ENCODE data around the gene CNTNAP3. TPM values are rescaled to one million over a fixed set of nuclear protein-coding genes. Genes with fewer than 3 reads are reported as not detected.
"Not testable (repeated sequence)": the region's sequence is repeated elsewhere in the genome, so short reads cannot be mapped to it uniquely, and the experiment has no call there.

The CNTNAP3 gene
- polyA plus RNA-seq, 1 donor = 6.6 TPM

GRCh38 chr9:39073537-39073936 is 214.4 kb downstream of the CNTNAP3 start:
- not testable (repeated sequence) for DNase-seq

DNA sequence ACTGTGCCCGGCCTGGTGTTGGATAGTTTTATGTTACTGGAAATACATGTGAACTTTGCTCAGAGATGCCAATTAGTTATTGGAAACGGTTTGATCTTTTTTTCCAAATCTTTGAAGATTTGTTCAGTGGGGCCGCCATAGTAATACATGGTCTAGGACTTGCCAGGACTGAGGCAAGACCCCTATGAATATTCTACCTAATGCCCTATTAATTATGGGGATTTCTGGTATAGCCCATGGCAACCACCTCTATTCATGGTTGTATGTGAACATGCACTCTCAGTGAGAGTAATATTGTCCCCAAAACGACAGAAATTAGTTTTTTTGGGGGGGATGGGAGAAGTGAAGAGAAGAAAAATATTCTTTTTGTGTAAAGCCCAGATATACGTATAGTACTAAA is 220.3 kb downstream of the CNTNAP3 start:
- DNase-seq = not testable (repeated sequence)

- DNase-seq = not testable (repeated sequence)
Measured at GRCh38 chr9:39062966-39063365, 225.0 kb downstream of the CNTNAP3 start.

GRCh38 chr9:39054453-39054852 is 233.5 kb downstream of the CNTNAP3 start:
- not testable (repeated sequence) for DNase-seq

DNA sequence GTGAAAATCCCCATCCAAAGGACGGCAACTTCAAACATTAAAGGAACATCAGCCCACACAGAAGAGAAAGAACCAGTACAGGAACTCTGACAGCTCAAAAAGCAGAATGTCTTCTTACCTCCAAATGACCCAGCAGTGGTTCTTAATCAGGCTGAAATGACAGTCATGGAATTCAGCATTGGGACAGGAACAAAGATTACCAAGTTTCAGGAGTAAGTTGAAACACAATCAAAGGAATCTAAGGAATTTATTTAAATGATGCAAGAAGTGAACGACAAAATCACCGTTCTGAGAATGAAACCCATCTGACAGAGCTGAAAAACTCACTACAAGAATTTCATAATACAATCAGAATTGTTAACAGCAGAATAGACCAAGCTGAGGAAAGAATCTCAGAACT is 241.1 kb downstream of the CNTNAP3 start:
- not testable (repeated sequence) for DNase-seq

GRCh38 chr9:39042352-39042803 is 245.6 kb downstream of the CNTNAP3 start:
- not testable (repeated sequence) for DNase-seq

DNA sequence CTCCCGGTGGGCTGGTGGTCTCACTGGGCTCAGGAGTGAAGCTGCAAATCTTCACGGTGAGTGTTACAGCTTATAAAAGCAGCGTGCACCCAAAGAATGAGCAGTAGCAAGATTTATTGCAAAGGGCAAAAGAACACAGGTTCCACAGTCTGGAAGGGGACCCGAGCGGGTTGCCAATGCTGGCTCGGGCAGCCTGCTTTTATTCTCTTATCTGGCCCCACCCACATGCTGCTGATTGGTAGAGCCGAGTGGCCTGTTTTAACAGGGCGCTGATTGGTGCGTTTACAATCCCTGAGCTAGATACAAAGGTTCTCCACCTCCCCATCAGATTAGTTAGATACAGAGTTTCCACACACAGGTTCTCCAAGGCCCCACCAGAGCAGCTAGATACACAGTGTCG is 246.2 kb downstream of the CNTNAP3 start:
- DNase-seq = not testable (repeated sequence)

GRCh38 chr9:39039148-39039547 is 248.8 kb downstream of the CNTNAP3 start:
- not testable (repeated sequence) for DNase-seq

DNA sequence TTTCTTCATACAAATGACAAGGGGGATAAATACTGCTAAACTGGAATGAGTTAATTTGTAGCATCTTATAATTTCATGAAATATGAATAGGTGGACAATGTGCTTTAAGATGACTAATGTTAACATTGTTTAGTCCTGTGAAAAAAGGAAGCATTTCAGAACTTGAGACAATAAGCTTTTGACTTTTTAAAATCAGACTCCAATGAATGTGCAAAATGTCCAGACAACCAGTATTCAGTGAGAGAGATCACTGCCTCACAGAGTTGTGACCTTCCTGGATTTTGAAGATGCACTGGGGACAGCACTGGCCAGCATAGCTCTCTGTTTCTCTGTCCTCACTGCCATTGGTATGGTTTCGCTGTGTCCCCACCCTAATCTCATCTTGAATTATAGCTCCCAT is 249.7 kb downstream of the CNTNAP3 start:
- DNase-seq = not testable (repeated sequence)

DNA sequence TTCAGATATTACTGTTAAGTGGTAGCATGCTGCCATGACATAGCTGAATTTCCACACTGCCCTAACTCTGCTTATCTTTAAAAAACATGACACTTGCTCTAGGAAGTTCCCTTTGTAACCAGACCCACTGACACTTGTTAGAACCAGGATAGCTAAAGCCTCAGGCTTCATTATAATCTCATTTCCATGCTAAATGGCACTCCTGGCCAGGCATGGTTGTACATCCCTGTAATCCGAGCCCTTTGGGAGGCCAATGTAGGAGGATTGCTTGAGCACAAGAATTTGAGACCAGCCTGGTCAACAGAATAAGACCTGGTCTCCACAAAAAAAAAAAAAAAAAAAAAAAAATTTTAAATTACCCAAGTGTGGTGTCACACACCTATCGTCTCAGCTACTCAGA is 254.1 kb downstream of the CNTNAP3 start:
- DNase-seq = not testable (repeated sequence)

DNA sequence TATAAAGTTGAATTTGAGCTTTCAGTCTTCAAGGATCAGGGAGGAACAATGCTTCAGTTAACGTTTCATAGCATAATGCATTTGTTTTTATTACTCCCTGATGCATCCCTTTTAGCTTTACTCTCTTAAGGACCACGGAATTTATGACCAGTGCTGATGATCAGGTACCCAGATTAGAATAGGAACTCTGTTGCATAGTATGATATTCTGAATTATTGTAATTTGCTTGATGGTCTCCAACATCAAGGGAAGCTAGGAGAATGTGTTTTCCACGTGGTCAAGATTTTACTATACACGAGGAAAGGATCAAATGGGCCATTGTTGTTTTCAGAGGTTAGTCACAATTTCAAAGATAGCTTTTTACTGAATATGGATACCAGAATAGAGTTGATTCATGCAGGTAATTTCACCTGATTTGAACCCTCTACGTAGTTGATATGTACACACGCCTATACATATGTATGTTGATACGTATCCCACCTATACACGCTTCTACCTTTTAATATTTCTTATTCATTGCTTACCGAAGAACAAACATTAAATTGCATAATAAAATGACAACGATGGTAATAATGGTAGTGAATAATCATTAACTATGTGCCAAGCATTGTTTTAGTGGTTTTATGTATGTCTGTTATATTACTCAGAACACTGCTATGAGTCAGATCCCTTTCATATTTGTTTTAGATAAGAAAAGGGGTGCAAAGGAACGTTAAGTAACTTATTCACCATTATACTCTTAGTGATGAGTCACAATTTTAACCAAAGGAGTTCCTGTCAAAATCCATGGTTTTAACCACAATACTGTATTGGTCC is 257.6 kb downstream of the CNTNAP3 start:
- DNase-seq = not testable (repeated sequence)

DNA sequence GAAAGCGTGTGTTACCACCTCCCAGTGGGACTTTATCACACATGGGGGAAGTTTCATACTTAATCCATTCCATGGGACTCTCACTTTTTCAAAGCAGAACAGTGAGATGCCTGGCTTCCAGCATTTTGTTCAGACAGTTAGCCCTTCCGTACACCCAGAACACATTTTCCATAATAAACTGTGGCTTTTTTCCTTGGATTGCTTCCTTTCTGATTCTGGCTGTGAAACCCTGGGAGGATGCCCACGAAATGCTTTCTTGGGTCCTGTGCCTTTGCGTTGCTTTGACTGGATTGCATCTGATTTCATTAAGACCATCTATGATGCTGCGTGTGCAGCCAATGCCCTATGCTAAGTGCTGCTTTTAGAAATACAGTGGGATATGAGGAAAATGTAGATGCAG is 259.1 kb downstream of the CNTNAP3 start:
- not testable (repeated sequence) for DNase-seq

DNA sequence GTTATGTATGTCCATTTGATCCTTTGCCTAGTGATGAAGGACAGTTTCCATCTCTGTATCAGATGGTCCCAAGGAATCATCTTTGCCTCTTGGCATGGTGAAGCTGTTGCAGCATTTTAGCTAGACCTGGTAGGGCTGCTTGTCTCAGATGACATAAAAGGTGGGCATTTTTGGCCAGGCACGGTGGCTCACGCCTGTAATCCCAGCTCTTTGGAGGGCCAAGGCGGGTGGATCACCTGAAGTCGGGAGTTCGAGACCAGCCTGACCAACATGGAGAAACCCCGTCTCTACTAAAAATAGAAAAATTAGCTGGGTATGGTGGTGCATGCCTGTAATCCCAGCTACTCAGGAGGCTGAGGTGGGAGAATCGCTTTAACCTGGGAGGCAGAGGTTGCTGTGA is 259.8 kb downstream of the CNTNAP3 start:
- not testable (repeated sequence) for DNase-seq

DNA sequence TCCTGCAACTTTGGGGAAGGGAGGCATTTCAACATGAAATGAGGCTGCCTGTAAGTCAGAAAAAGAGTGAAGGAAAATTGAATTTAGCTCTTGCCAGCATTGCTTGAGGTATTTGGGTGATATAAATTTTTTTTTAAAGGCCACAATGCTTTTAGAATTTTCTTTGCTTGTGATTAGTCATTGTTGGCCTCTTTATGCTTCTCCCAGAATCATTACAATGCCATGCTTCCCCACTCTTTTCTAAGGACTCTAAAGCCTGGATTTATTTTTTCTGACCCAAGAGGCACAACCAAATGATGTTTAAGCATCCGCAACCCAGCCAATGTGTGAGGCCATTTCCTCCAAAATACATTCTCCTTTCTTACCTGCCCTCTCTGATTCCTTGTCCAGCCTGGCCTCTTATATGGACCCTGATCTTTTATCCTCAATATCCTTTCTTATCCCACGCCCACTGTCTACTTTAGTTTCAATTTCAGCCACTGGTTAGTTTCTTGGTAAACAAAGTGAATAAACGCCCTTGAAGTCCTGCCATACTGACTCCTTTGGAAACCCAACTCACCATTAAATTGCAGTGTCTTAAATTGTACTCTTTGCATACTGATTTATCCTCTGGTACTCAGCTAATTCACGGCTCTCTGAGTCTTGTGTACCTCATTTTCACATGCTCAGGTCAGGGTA is 261.9 kb downstream of the CNTNAP3 start:
- DNase-seq = not testable (repeated sequence)

Other genes starting within 250 kb of the CNTNAP3 start
- not detected for gene SPATA31A1, start 67.5 kb upstream of the CNTNAP3 start, polyA plus RNA-seq (ENCODE audit: insufficient read length)

All from left kidney (tissue), 2 donors.